ENCODE results near the gene PPP2R2B. TPM values are rescaled to one million over a fixed set of nuclear protein-coding genes. Genes with fewer than 3 reads are reported as not detected.

Gene PPP2R2B
- total and polyA plus RNA-seq, 7 experiments from 2014 or later, result 0.15 to 14.1 (median 0.58) TPM

- H3K36me3 ChIP-seq (ENCODE audit: control insufficient read depth in 2 of 3, insufficient read depth in 3 of 3, low read length in 3 of 3), result no peaks in the 10 kb centered on the region
- Mint-ChIP-seq H3K4me1 (peaks cover 0 to 4% (median 0%) of the 10 kb centered on the region in 7 donors), H3K36me3 (peaks cover 0 to 5% (median 0%) of the 10 kb centered on the region in 5 donors), H3K9me3 (peaks cover 0 to 9% (median 2%) of the 10 kb centered on the region in 11 donors), H3K4me3 (no peak overlapping the region), H3K27ac (no peak overlapping the region), H3K27me3 (peaks cover 0 to 2% (median 0%) of the 10 kb centered on the region in 5 donors)
- ATAC-seq (no peak), DNase-seq (no peak)
- H3K27me3 ChIP-seq (ENCODE audit: control insufficient read depth in 2 of 2, insufficient read depth in 2 of 2, low read length in 2 of 2), result no peaks in the 10 kb centered on the region
- POLR2A ChIA-PET, result no interaction called here
- intact Hi-C loops (cut with micrococcal nuclease), result no loop called here
- H3K4me3 ChIP-seq (ENCODE audit: low read length), result no peak overlapping the region
- no peaks in the 10 kb centered on the region for H3K9me3 ChIP-seq (ENCODE audit: control insufficient read depth in 2 of 3, low read length in 3 of 3)
- no peak overlapping the region for H3K27ac ChIP-seq (ENCODE audit: low read depth, low read length)
- H3K4me1 ChIP-seq (ENCODE audit: control insufficient read depth in 2 of 2, insufficient read depth in 2 of 2, low read length in 2 of 2), result no peaks in the 10 kb centered on the region
- CTCF ChIA-PET, result no interaction called here
These were observed 99.2 kb downstream of the PPP2R2B start for GRCh38 chr5:146779211-146779869.

- peaks cover 0 to 2% (median 0%) of the 10 kb centered on the region in 5 donors for H3K27me3 Mint-ChIP-seq
- Histone ChIP-seq H3K4me1 (ENCODE audit: control insufficient read depth in 2 of 2, insufficient read depth in 2 of 2, low read length in 2 of 2) (no peaks in the 10 kb centered on the region), H3K4me3 (ENCODE audit: low read length) (no peak overlapping the region), H3K9me3 (ENCODE audit: control insufficient read depth in 2 of 3, low read length in 3 of 3) (no peaks in the 10 kb centered on the region), H3K27me3 (ENCODE audit: control insufficient read depth in 2 of 2, insufficient read depth in 2 of 2, low read length in 2 of 2) (no peaks in the 10 kb centered on the region), H3K27ac (ENCODE audit: low read depth, low read length) (no peak overlapping the region), H3K36me3 (ENCODE audit: control insufficient read depth in 2 of 3, insufficient read depth in 3 of 3, low read length in 3 of 3) (no peaks in the 10 kb centered on the region)
- peaks cover 0 to 5% (median 0%) of the 10 kb centered on the region in 5 donors for H3K36me3 Mint-ChIP-seq
- ATAC-seq, result no peak
- no peak overlapping the region for H3K27ac Mint-ChIP-seq
- H3K9me3 Mint-ChIP-seq, result peaks cover 0 to 9% (median 2%) of the 10 kb centered on the region in 11 donors
- ChIA-PET CTCF (no interaction called here), POLR2A (no interaction called here)
- no peak for DNase-seq
- intact Hi-C loops (cut with micrococcal nuclease), result no loop called here
- H3K4me1 Mint-ChIP-seq, result peaks cover 0 to 3% (median 0%) of the 10 kb centered on the region in 7 donors
- no peak overlapping the region for H3K4me3 Mint-ChIP-seq
These were observed 99.8 kb downstream of the PPP2R2B start for GRCh38 chr5:146778795-146779194.

- no peaks in the 10 kb centered on the region for H3K27me3 ChIP-seq (ENCODE audit: control insufficient read depth in 2 of 2, insufficient read depth in 2 of 2, low read length in 2 of 2)
- peaks cover 0 to 9% (median 2%) of the 10 kb centered on the region in 11 donors for H3K9me3 Mint-ChIP-seq
- no peak overlapping the region for H3K27ac ChIP-seq (ENCODE audit: low read depth, low read length)
- no peak overlapping the region for H3K4me3 ChIP-seq (ENCODE audit: low read length)
- H3K4me3 Mint-ChIP-seq, result no peak overlapping the region
- CTCF ChIA-PET, result no interaction called here
- no peak overlapping the region for H3K27ac Mint-ChIP-seq
- no peaks in the 10 kb centered on the region for H3K4me1 Mint-ChIP-seq
- no peaks in the 10 kb centered on the region for H3K4me1 ChIP-seq (ENCODE audit: control insufficient read depth in 2 of 2, insufficient read depth in 2 of 2, low read length in 2 of 2)
- H3K9me3 ChIP-seq (ENCODE audit: control insufficient read depth in 2 of 3, low read length in 3 of 3), result no peaks in the 10 kb centered on the region
- peaks cover 0 to 2% (median 0%) of the 10 kb centered on the region in 5 donors for H3K27me3 Mint-ChIP-seq
- H3K36me3 Mint-ChIP-seq, result peaks cover 0 to 5% (median 0%) of the 10 kb centered on the region in 5 donors
- intact Hi-C loops (cut with micrococcal nuclease), result no loop called here
- H3K36me3 ChIP-seq (ENCODE audit: control insufficient read depth in 2 of 3, insufficient read depth in 3 of 3, low read length in 3 of 3), result no peaks in the 10 kb centered on the region
- ATAC-seq, result no peak
- DNase-seq, result no peak
- POLR2A ChIA-PET, result no interaction called here
These were observed 100.3 kb downstream of the PPP2R2B start for GRCh38 chr5:146778261-146778660.

GRCh38 chr5:146772881-146773466 lies 105.6 kb downstream of the PPP2R2B start:
- Mint-ChIP-seq H3K9me3 (peaks cover 0 to 9% (median 2%) of the 10 kb centered on the region in 11 donors), H3K27ac (no peak overlapping the region), H3K27me3 (peaks cover 0 to 2% (median 0%) of the 10 kb centered on the region in 5 donors), H3K4me1 (no peaks in the 10 kb centered on the region), H3K4me3 (no peak overlapping the region), H3K36me3 (peaks cover 0 to 5% (median 0%) of the 10 kb centered on the region in 5 donors)
- no peak for ATAC-seq
- no peak for DNase-seq
- H3K4me1 ChIP-seq (ENCODE audit: control insufficient read depth in 2 of 2, insufficient read depth in 2 of 2, low read length in 2 of 2), result no peaks in the 10 kb centered on the region
- H3K4me3 ChIP-seq (ENCODE audit: low read length), result no peak overlapping the region
- CTCF ChIA-PET, result no interaction called here
- H3K27ac ChIP-seq (ENCODE audit: low read depth, low read length), result no peak overlapping the region
- intact Hi-C loops (cut with micrococcal nuclease), result no loop called here
- H3K27me3 ChIP-seq (ENCODE audit: control insufficient read depth in 2 of 2, insufficient read depth in 2 of 2, low read length in 2 of 2), result no peaks in the 10 kb centered on the region
- no peaks in the 10 kb centered on the region for H3K9me3 ChIP-seq (ENCODE audit: control insufficient read depth in 2 of 3, low read length in 3 of 3)
- POLR2A ChIA-PET, result no interaction called here
- no peaks in the 10 kb centered on the region for H3K36me3 ChIP-seq (ENCODE audit: control insufficient read depth in 2 of 3, insufficient read depth in 3 of 3, low read length in 3 of 3)

GRCh38 chr5:146770980-146771379 lies 107.6 kb downstream of the PPP2R2B start:
- no peak for DNase-seq
- H3K4me1 ChIP-seq (ENCODE audit: control insufficient read depth in 2 of 2, insufficient read depth in 2 of 2, low read length in 2 of 2), result peaks cover 0 to 5% of the 10 kb centered on the region in 2 donors
- Mint-ChIP-seq H3K4me1 (no peaks in the 10 kb centered on the region), H3K4me3 (no peak overlapping the region), H3K36me3 (peaks cover 0 to 5% (median 0%) of the 10 kb centered on the region in 5 donors), H3K27ac (no peak overlapping the region), H3K9me3 (peaks cover 0 to 8% (median 2%) of the 10 kb centered on the region in 11 donors), H3K27me3 (peaks cover 0 to 2% (median 0%) of the 10 kb centered on the region in 5 donors)
- H3K27me3 ChIP-seq (ENCODE audit: control insufficient read depth in 2 of 2, insufficient read depth in 2 of 2, low read length in 2 of 2), result no peaks in the 10 kb centered on the region
- H3K36me3 ChIP-seq (ENCODE audit: control insufficient read depth in 2 of 3, insufficient read depth in 3 of 3, low read length in 3 of 3), result no peaks in the 10 kb centered on the region
- H3K9me3 ChIP-seq (ENCODE audit: control insufficient read depth in 2 of 3, low read length in 3 of 3), result no peaks in the 10 kb centered on the region
- intact Hi-C loops (cut with micrococcal nuclease), result no loop called here
- CTCF ChIA-PET, result no interaction called here
- H3K4me3 ChIP-seq (ENCODE audit: low read length), result no peak overlapping the region
- ATAC-seq, result no peak
- no peak overlapping the region for H3K27ac ChIP-seq (ENCODE audit: low read depth, low read length)
- POLR2A ChIA-PET, result no interaction called here

GRCh38 chr5:146770546-146770945 lies 108.0 kb downstream of the PPP2R2B start:
- ChIA-PET CTCF (no interaction called here), POLR2A (no interaction called here)
- intact Hi-C loops (cut with micrococcal nuclease), result no loop called here
- H3K9me3 ChIP-seq (ENCODE audit: control insufficient read depth in 2 of 3, low read length in 3 of 3), result no peaks in the 10 kb centered on the region
- H3K27ac ChIP-seq (ENCODE audit: low read depth, low read length), result no peak overlapping the region
- Mint-ChIP-seq H3K27ac (no peak overlapping the region), H3K4me1 (peaks cover 0 to 2% (median 0%) of the 10 kb centered on the region in 7 donors), H3K36me3 (peaks cover 0 to 5% (median 0%) of the 10 kb centered on the region in 5 donors), H3K27me3 (peaks cover 0 to 2% (median 0%) of the 10 kb centered on the region in 5 donors), H3K9me3 (peaks cover 0 to 4% (median 2%) of the 10 kb centered on the region in 11 donors), H3K4me3 (no peak overlapping the region)
- no peak overlapping the region for H3K4me3 ChIP-seq (ENCODE audit: low read length)
- DNase-seq (no peak), ATAC-seq (no peak)
- peaks cover 0 to 9% of the 10 kb centered on the region in 2 donors for H3K4me1 ChIP-seq (ENCODE audit: control insufficient read depth in 2 of 2, insufficient read depth in 2 of 2, low read length in 2 of 2)
- no peaks in the 10 kb centered on the region for H3K27me3 ChIP-seq (ENCODE audit: control insufficient read depth in 2 of 2, insufficient read depth in 2 of 2, low read length in 2 of 2)
- H3K36me3 ChIP-seq (ENCODE audit: control insufficient read depth in 2 of 3, insufficient read depth in 3 of 3, low read length in 3 of 3), result no peaks in the 10 kb centered on the region
